Measurements from ENCODE around the gene HK1. TPM values are rescaled to one million over a fixed set of nuclear protein-coding genes. Genes with fewer than 3 reads are reported as not detected.
"Not testable (repeated sequence)": the region's sequence is repeated elsewhere in the genome, so short reads cannot be mapped to it uniquely, and the experiment has no call there.

The HK1 gene
- total and polyA plus RNA-seq, 2 experiments from 2014 or later = 31.1 to 42.5 TPM

DNA sequence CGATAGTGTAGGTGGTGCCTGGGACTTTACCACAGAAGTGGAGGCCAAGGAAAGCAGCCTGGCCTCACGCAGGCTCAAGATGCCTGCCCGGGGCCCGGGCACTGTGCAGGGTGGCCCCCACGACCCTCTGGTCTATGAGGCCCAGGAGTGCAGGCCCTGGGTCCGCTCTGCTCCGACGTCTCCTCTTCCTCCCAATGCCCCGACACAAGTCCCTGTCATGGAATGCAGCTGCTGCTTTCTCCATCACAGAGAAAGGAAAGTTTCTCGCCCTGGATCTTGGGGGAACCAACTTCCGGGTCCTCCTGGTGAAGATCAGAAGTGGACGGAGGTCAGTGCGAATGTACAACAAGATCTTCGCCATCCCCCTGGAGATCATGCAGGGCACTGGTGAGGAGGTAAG is 28.3 kb upstream of the HK1 start:
- H3K27ac ChIP-seq = no peak overlapping the region
- WGBS (ENCODE audit: low lambda C conversion rate, missing lambda C conversion rate) = 96% methylated on average over 13 of the region's 14 CpGs
- H3K36me3 ChIP-seq (replicated peaks; ENCODE audit: insufficient read depth, low read depth) = no peaks in the 10 kb centered on the region
- no peaks in the 10 kb centered on the region for H3K9me3 ChIP-seq (ENCODE audit: low read depth)
- no peaks in the 10 kb centered on the region for H3K9me2 ChIP-seq (replicated peaks; ENCODE audit: insufficient read depth)
- H3K4me1 ChIP-seq (ENCODE audit: insufficient read depth) = no peaks in the 10 kb centered on the region
- TF ChIP-seq EZH2 (IDR thresholded peaks at IDR 0.05; ENCODE audit: borderline replicate concordance) (no peak), EZH2phosphoT487 (IDR thresholded peaks at IDR 0.05; ENCODE audit: low read depth, severe bottlenecking, unreplicated experiment) (no peak)
- TF ChIP-seq, protein P1, sequence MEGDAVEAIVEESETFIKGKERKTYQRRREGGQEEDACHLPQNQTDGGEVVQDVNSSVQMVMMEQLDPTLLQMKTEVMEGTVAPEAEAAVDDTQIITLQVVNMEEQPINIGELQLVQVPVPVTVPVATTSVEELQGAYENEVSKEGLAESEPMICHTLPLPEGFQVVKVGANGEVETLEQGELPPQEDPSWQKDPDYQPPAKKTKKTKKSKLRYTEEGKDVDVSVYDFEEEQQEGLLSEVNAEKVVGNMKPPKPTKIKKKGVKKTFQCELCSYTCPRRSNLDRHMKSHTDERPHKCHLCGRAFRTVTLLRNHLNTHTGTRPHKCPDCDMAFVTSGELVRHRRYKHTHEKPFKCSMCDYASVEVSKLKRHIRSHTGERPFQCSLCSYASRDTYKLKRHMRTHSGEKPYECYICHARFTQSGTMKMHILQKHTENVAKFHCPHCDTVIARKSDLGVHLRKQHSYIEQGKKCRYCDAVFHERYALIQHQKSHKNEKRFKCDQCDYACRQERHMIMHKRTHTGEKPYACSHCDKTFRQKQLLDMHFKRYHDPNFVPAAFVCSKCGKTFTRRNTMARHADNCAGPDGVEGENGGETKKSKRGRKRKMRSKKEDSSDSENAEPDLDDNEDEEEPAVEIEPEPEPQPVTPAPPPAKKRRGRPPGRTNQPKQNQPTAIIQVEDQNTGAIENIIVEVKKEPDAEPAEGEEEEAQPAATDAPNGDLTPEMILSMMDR (IDR thresholded peaks at IDR 0.05; ENCODE audit: poor library complexity) = no peak
- no peaks in the 10 kb centered on the region for H3K27me3 ChIP-seq
- no peak overlapping the region for H3K4me3 ChIP-seq
- no peak overlapping the region for H3K4me2 ChIP-seq
- H3K79me2 ChIP-seq = no peaks in the 10 kb centered on the region
- H4K20me1 ChIP-seq (ENCODE audit: insufficient read depth, poor library complexity, severe bottlenecking) = no peaks in the 10 kb centered on the region
- no peak for DNase-seq (ENCODE audit: low spot score)
- no peak overlapping the region for H2AFZ ChIP-seq

DNA sequence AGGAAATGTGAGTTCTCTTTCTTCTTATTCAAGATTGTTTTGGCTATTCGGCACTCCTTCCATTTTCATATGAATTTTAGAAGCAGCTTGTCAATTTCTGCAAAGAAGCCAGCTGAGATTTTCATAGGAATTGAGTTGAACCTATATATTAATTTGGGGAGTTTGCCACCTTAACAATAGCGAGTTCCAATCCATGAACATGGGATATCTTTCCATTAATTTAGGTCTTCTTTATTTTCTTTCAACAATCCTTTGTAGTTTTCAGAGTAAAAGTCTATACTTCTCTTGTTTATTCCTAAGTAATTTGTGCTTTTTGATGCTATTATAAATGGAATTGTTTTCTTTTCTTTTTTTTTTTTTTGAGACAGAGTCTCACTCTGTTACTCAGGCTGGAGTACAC is 26.9 kb upstream of the HK1 start:
- WGBS (ENCODE audit: low lambda C conversion rate, missing lambda C conversion rate) = 96% methylated on average over 2 of the region's 2 CpGs
- H3K36me3 ChIP-seq (replicated peaks; ENCODE audit: insufficient read depth, low read depth); H3K27ac ChIP-seq; DNase-seq (ENCODE audit: low spot score); H3K4me2 ChIP-seq; H3K4me3 ChIP-seq; H3K4me1 ChIP-seq (ENCODE audit: insufficient read depth); H4K20me1 ChIP-seq (ENCODE audit: insufficient read depth, poor library complexity, severe bottlenecking); H3K9me2 ChIP-seq (replicated peaks; ENCODE audit: insufficient read depth); H3K27me3 ChIP-seq; H3K9me3 ChIP-seq (ENCODE audit: low read depth); H3K79me2 ChIP-seq; H2AFZ ChIP-seq: not testable (repeated sequence)

DNA sequence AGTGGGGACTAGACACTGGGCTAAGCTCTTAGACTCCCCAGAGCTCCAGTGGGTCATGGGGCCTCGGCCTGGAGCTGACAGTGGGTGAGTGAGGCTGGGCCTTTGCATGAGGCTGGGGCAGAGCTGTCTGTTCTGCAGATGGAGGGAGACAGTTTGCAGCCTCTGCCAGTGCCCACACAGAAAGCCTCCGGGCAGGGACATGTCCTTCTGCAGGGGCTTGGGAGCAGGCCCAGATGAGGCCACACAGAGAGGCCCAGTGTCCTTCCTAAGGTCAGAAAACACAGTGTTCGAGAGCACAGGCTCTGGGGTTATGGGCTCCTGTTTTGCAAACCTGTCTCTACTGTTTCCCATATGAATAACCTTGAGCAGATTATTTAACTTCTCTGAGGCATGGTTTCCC is 25.1 kb upstream of the HK1 start:
- WGBS (ENCODE audit: low lambda C conversion rate, missing lambda C conversion rate) = 94% methylated on average over 3 of the region's 3 CpGs
- H3K4me1 ChIP-seq (ENCODE audit: insufficient read depth) = no peaks in the 10 kb centered on the region
- H3K4me2 ChIP-seq = no peak overlapping the region
- H3K9me3 ChIP-seq (ENCODE audit: low read depth) = no peaks in the 10 kb centered on the region
- no peaks in the 10 kb centered on the region for H3K79me2 ChIP-seq
- H3K36me3 ChIP-seq (replicated peaks; ENCODE audit: insufficient read depth, low read depth) = no peaks in the 10 kb centered on the region
- H3K9me2 ChIP-seq (replicated peaks; ENCODE audit: insufficient read depth) = no peaks in the 10 kb centered on the region
- H3K27ac ChIP-seq = no peak overlapping the region
- H3K4me3 ChIP-seq = no peak overlapping the region
- no peaks in the 10 kb centered on the region for H4K20me1 ChIP-seq (ENCODE audit: insufficient read depth, poor library complexity, severe bottlenecking)
- H3K27me3 ChIP-seq = no peaks in the 10 kb centered on the region
- DNase-seq (ENCODE audit: low spot score) = no peak
- TF ChIP-seq EZH2phosphoT487 (IDR thresholded peaks at IDR 0.05; ENCODE audit: low read depth, severe bottlenecking, unreplicated experiment) (no peak), EZH2 (IDR thresholded peaks at IDR 0.05; ENCODE audit: borderline replicate concordance) (no peak)
- TF ChIP-seq, protein P1 (IDR thresholded peaks at IDR 0.05; ENCODE audit: poor library complexity) = no peak
- H2AFZ ChIP-seq = no peak overlapping the region

DNA sequence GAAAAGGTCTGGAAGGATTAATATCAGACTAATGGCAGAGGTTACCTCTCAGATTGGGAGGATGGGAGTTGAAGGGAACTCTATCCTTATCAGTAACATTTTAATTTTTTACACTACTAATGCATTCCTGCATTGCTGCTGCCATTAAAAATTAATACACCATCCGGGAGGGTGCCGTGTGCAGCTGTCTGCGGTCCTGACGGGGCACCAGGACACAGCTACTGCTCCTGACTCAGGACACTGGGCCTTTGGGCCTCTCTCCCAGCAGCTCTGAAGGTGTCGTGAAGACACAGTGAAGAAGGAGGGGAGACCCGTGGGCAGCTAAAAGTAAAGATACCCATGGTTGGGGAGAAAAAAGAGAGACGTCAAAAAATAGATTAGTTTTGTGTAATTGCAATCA is 23.4 kb upstream of the HK1 start:
- Histone ChIP-seq H3K9me2 (replicated peaks; ENCODE audit: insufficient read depth) (no peaks in the 10 kb centered on the region), H3K4me2 (no peak overlapping the region), H3K27ac (no peak overlapping the region), H3K9me3 (ENCODE audit: low read depth) (no peaks in the 10 kb centered on the region), H3K79me2 (no peaks in the 10 kb centered on the region), H3K36me3 (replicated peaks; ENCODE audit: insufficient read depth, low read depth) (no peaks in the 10 kb centered on the region), H4K20me1 (ENCODE audit: insufficient read depth, poor library complexity, severe bottlenecking) (no peaks in the 10 kb centered on the region), H2AFZ (no peak overlapping the region), H3K4me3 (no peak overlapping the region), H3K27me3 (no peaks in the 10 kb centered on the region), H3K4me1 (ENCODE audit: insufficient read depth) (no peaks in the 10 kb centered on the region)
- no peak for TF ChIP-seq EZH2 (IDR thresholded peaks at IDR 0.05; ENCODE audit: borderline replicate concordance)
- TF ChIP-seq EZH2phosphoT487 (IDR thresholded peaks at IDR 0.05; ENCODE audit: low read depth, severe bottlenecking, unreplicated experiment) = no peak
- TF ChIP-seq, protein P1 (IDR thresholded peaks at IDR 0.05; ENCODE audit: poor library complexity) = no peak
- DNase-seq (ENCODE audit: low spot score) = no peak
- WGBS (ENCODE audit: low lambda C conversion rate, missing lambda C conversion rate) = 81% methylated on average over 7 of the region's 7 CpGs

Data from hepatocyte (in vitro differentiated cells).